DND-41 (cell line): Measurements from ENCODE around the gene ZNF440.

Experiments
- ATAC-seq: fragments of 200-7000 bp; cut with Tn5 transposase; 3 replicates; pipeline ENCODE4 v1.9.1; 2021; ENCODE audit warnings: low read depth; ENCODE audit not compliant: insufficient read depth
- DNase-seq: peaks from one replicate; pipeline ENCODE4 v3.0.0-alpha.2; 2020
- H2AFZ ChIP-seq: 2 replicates; pipeline ENCODE4 v1.6.0; 2012; ENCODE audit warnings: low read depth, low read length
- H3K27ac ChIP-seq: 2 replicates; pipeline ENCODE4 v1.5.1; 2012; ENCODE audit warnings: low read length, inconsistent platforms
- H3K27me3 ChIP-seq: fragments of 200-600 bp; sonication (generic); 2 replicates; pipeline ENCODE4 v1.6.0; 2012; ENCODE audit warnings: low read length, mild to moderate bottlenecking, inconsistent platforms; ENCODE audit not compliant: insufficient read depth, poor library complexity
- H3K36me3 ChIP-seq: 2 replicates; pipeline ENCODE4 v1.5.1; 2012; ENCODE audit warnings: low read length, inconsistent platforms; ENCODE audit not compliant: insufficient read depth
- H3K4me1 ChIP-seq: 2 replicates; pipeline ENCODE4 v1.5.1; 2012; ENCODE audit warnings: mild to moderate bottlenecking, low read length; ENCODE audit not compliant: insufficient read depth
- H3K4me2 ChIP-seq: 2 replicates; pipeline ENCODE4 v1.6.0; 2012; ENCODE audit warnings: mild to moderate bottlenecking, moderate library complexity, low read length, inconsistent platforms; ENCODE audit not compliant: insufficient read depth
- H3K4me3 ChIP-seq, 2 experiments: fragments of 200-600 bp in 1 of 2; shearing (Covaris generic) in 1 of 2; 2 replicates each; pipeline ENCODE4 v1.5.1; 2012 to 2016; ENCODE audit warnings: inconsistent platforms in 2 of 2, low read length in 2 of 2, mild to moderate bottlenecking in 2 of 2, low read depth in 1 of 2, moderate library complexity in 1 of 2
- H3K79me2 ChIP-seq: 2 replicates; pipeline ENCODE4 v1.6.0; 2012; ENCODE audit warnings: low read length, inconsistent platforms; ENCODE audit not compliant: insufficient read depth
- H3K9ac ChIP-seq: 2 replicates; pipeline ENCODE4 v1.6.0; 2012; ENCODE audit warnings: low read depth, mild to moderate bottlenecking, inconsistent platforms, low read length, moderate library complexity
- H3K9me3 ChIP-seq: 2 replicates; pipeline ENCODE4 v1.5.1; 2012; ENCODE audit warnings: low read length, moderate library complexity, mild to moderate bottlenecking, inconsistent platforms; ENCODE audit not compliant: insufficient read depth, severe bottlenecking
- H4K20me1 ChIP-seq: 2 replicates; pipeline ENCODE4 v1.6.0; 2012; ENCODE audit warnings: low read length; ENCODE audit not compliant: insufficient read depth
- EZH2 ChIP-seq: IDR thresholded peaks from 3 replicates; pipeline ENCODE4 v1.6.1; 2012; ENCODE audit warnings: borderline replicate concordance, low read depth, mild to moderate bottlenecking, moderate library complexity, low read length, inconsistent platforms; ENCODE audit not compliant: severe bottlenecking
- TF ChIP-seq, protein P1 (sequence below): IDR thresholded peaks from 2 replicates; pipeline ENCODE4 v1.5.1; 2012; ENCODE audit warnings: borderline replicate concordance, low read length, moderate library complexity, mild to moderate bottlenecking; ENCODE audit not compliant: poor library complexity, severe bottlenecking; ENCODE audit errors: extremely low read depth

Gene ZNF440

GRCh38 chr19:11882606-11883005, 68.5 kb downstream of the ZNF440 start:
- DNase-seq (no peak), ATAC-seq (no peak)
- Histone ChIP-seq H3K36me3 (no peaks in the 10 kb centered on the region), H3K27me3 (no peaks in the 10 kb centered on the region), H3K9ac (no peak overlapping the region), H3K79me2 (no peaks in the 10 kb centered on the region), H3K4me1 (peaks cover 11% of the 10 kb centered on the region), H2AFZ (no peak overlapping the region), H3K4me2 (no peak overlapping the region), H3K27ac (no peak overlapping the region), H3K4me3 (no peak overlapping the region), H3K9me3 (no peaks in the 10 kb centered on the region), H4K20me1 (no peaks in the 10 kb centered on the region)
- no peak for TF ChIP-seq EZH2
- TF ChIP-seq, protein P1, sequence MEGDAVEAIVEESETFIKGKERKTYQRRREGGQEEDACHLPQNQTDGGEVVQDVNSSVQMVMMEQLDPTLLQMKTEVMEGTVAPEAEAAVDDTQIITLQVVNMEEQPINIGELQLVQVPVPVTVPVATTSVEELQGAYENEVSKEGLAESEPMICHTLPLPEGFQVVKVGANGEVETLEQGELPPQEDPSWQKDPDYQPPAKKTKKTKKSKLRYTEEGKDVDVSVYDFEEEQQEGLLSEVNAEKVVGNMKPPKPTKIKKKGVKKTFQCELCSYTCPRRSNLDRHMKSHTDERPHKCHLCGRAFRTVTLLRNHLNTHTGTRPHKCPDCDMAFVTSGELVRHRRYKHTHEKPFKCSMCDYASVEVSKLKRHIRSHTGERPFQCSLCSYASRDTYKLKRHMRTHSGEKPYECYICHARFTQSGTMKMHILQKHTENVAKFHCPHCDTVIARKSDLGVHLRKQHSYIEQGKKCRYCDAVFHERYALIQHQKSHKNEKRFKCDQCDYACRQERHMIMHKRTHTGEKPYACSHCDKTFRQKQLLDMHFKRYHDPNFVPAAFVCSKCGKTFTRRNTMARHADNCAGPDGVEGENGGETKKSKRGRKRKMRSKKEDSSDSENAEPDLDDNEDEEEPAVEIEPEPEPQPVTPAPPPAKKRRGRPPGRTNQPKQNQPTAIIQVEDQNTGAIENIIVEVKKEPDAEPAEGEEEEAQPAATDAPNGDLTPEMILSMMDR = no peak
